ENCODE data around the gene VWDE.
"Not testable (repeated sequence)": the region's sequence is repeated elsewhere in the genome, so short reads cannot be mapped to it uniquely, and the experiment has no call there.

VWDE gene

GRCh38 chr7:12401538-12402364 is 1.9 kb downstream of the VWDE start:
- DNase-seq (ENCODE audit: low spot score): no peak

- DNase-seq (ENCODE audit: low spot score): no peak
Measured at GRCh38 chr7:12398186-12398585, 5.5 kb downstream of the VWDE start.

GRCh38 chr7:12397671-12398070 is 6.0 kb downstream of the VWDE start:
- DNase-seq (ENCODE audit: low spot score): no peak

- DNase-seq (ENCODE audit: low spot score): not testable (repeated sequence)
Measured at GRCh38 chr7:12396670-12397069, 7.0 kb downstream of the VWDE start.

- no peak for DNase-seq (ENCODE audit: low spot score)
Measured at GRCh38 chr7:12391922-12392615, 11.6 kb downstream of the VWDE start.

- peak; percentile 8 for DNase-seq (ENCODE audit: low spot score)
Measured at GRCh38 chr7:12389089-12389700, 14.5 kb downstream of the VWDE start.

GRCh38 chr7:12386313-12386740 is 17.3 kb downstream of the VWDE start:
- no peak for DNase-seq (ENCODE audit: low spot score)

GRCh38 chr7:12385364-12385786 is 18.3 kb downstream of the VWDE start:
- no peak for DNase-seq (ENCODE audit: low spot score)

- DNase-seq (ENCODE audit: low spot score): no peak
Measured at GRCh38 chr7:12383377-12383776, 20.3 kb downstream of the VWDE start.

GRCh38 chr7:12378389-12378788 is 25.3 kb downstream of the VWDE start:
- DNase-seq (ENCODE audit: low spot score): no peak

GRCh38 chr7:12377406-12377805 is 26.3 kb downstream of the VWDE start:
- no peak for DNase-seq (ENCODE audit: low spot score)

GRCh38 chr7:12373580-12374263 is 29.9 kb downstream of the VWDE start:
- no peak for DNase-seq (ENCODE audit: low spot score)

GRCh38 chr7:12370249-12370648 is 33.4 kb downstream of the VWDE start:
- DNase-seq (ENCODE audit: low spot score): no peak

GRCh38 chr7:12369756-12370155 is 33.9 kb downstream of the VWDE start:
- DNase-seq (ENCODE audit: low spot score): no peak

GRCh38 chr7:12369072-12369471 is 34.6 kb downstream of the VWDE start:
- DNase-seq (ENCODE audit: low spot score): no peak

- DNase-seq (ENCODE audit: low spot score): no peak
Measured at GRCh38 chr7:12360948-12361347, 42.7 kb downstream of the VWDE start.

GRCh38 chr7:12358694-12359093 is 45.0 kb downstream of the VWDE start:
- no peak for DNase-seq (ENCODE audit: low spot score)

GRCh38 chr7:12357508-12357907 is 46.2 kb downstream of the VWDE start:
- no peak for DNase-seq (ENCODE audit: low spot score)

GRCh38 chr7:12351843-12352242 is 51.8 kb downstream of the VWDE start:
- no peak for DNase-seq (ENCODE audit: low spot score)

GRCh38 chr7:12350971-12351370 is 52.7 kb downstream of the VWDE start:
- DNase-seq (ENCODE audit: low spot score): no peak

- DNase-seq (ENCODE audit: low spot score): no peak
Measured at GRCh38 chr7:12337095-12337494, 66.6 kb downstream of the VWDE start.

Measured in hematopoietic multipotent progenitor cell treated with erythropoietin and hydrocortisone succinate and interleukin-3 and kit ligand, for 17 days (in vitro differentiated cells).